Naive thymus-derived CD4-positive, alpha-beta T cell (primary cell): ENCODE results near the gene RABGAP1. TPM values are rescaled to one million over a fixed set of nuclear protein-coding genes. Genes with fewer than 3 reads are reported as not detected.
A peak's percentile ranks its signal among the peaks of the same experiment; 100 is the strongest.

ENCODE experiments used
- ATAC-seq: fragments of 150-1000 bp; cut with Tn5 transposase; 2 replicates; pipeline ENCODE4 v1.10.0; 2021; ENCODE audit warnings: mild to moderate bottlenecking, moderate library complexity
- CTCF ChIA-PET: fragments of 350-600 bp; sonication (Branson Sonifier 250); formaldehyde crosslinking; loops from one replicate; lab custom pipeline; 2021; ENCODE audit warnings: antibody characterized with exemption; lab: Charles Lee
- POLR2A ChIA-PET: fragments of 350-600 bp; sonication (Branson Sonifier 250); formaldehyde crosslinking; loops from one replicate; lab custom pipeline; 2021; ENCODE audit warnings: antibody characterized with exemption, inconsistent platforms; lab: Charles Lee
- DNase-seq, 9 donors: peaks; one replicate each; pipeline versions ENCODE4 v3.0.0 to v3.0.0-alpha.2; 2020 to 2022; ENCODE audit warnings: mixed read lengths in 1 of 9
- H3K27ac ChIP-seq: one replicate; pipeline ENCODE4 v1.7.0; 2013; ENCODE audit warnings: mild to moderate bottlenecking, low read depth, low read length, moderate library complexity
- H3K27me3 ChIP-seq, 2 donors: one replicate each; pipeline ENCODE4 v1.7.0; 2013; ENCODE audit warnings: low read length in 2 of 2, mild to moderate bottlenecking in 2 of 2, moderate library complexity in 2 of 2; ENCODE audit not compliant: control insufficient read depth in 2 of 2, insufficient read depth in 2 of 2
- H3K36me3 ChIP-seq, 3 experiments: 1 replicate in 2 of 3; 2 replicates in 1 of 3; pipeline ENCODE4 v1.7.0; 2013; ENCODE audit warnings: low read length in 3 of 3, mild to moderate bottlenecking in 3 of 3, moderate library complexity in 1 of 3; ENCODE audit not compliant: insufficient read depth in 3 of 3, control insufficient read depth in 2 of 3
- H3K4me1 ChIP-seq, 2 donors: one replicate each; pipeline ENCODE4 v1.7.0; 2013; ENCODE audit warnings: low read length in 2 of 2, mild to moderate bottlenecking in 2 of 2, moderate library complexity in 1 of 2; ENCODE audit not compliant: control insufficient read depth in 2 of 2, insufficient read depth in 2 of 2
- H3K4me3 ChIP-seq: 2 replicates; pipeline ENCODE4 v1.7.0; 2013; ENCODE audit warnings: mild to moderate bottlenecking, low read length
- H3K9me3 ChIP-seq, 3 experiments: 1 replicate in 2 of 3; 2 replicates in 1 of 3; pipeline ENCODE4 v1.7.0; 2013; ENCODE audit warnings: low read length in 3 of 3; ENCODE audit not compliant: control insufficient read depth in 2 of 3
- H3K27ac Mint-ChIP-seq, 9 donors: one replicate each; pipeline ENCODE4 v1.8.0; 2020 to 2022; ENCODE audit warnings: mixed read lengths in 9 of 9, mild to moderate bottlenecking in 8 of 9, moderate library complexity in 5 of 9, inconsistent platforms in 2 of 9
- H3K27me3 Mint-ChIP-seq, 5 donors: one replicate each; pipeline ENCODE4 v1.8.0; 2021 to 2022; ENCODE audit warnings: mixed read lengths in 5 of 5, mild to moderate bottlenecking in 1 of 5
- H3K36me3 Mint-ChIP-seq, 5 donors: one replicate each; pipeline ENCODE4 v1.8.0; 2020 to 2022; ENCODE audit warnings: mixed read lengths in 5 of 5, mild to moderate bottlenecking in 3 of 5, inconsistent platforms in 1 of 5
- H3K4me1 Mint-ChIP-seq, 7 donors: one replicate each; pipeline ENCODE4 v1.8.0; 2020 to 2022; ENCODE audit warnings: mixed read lengths in 7 of 7, mild to moderate bottlenecking in 3 of 7, inconsistent platforms in 1 of 7
- H3K4me3 Mint-ChIP-seq, 10 donors: one replicate each; pipeline ENCODE4 v1.8.0; 2020 to 2022; ENCODE audit warnings: mild to moderate bottlenecking in 10 of 10, mixed read lengths in 10 of 10, moderate library complexity in 6 of 10, inconsistent platforms in 2 of 10
- H3K9me3 Mint-ChIP-seq, 11 donors: one replicate each; pipeline ENCODE4 v1.8.0; 2020 to 2022; ENCODE audit warnings: mixed read lengths in 11 of 11, mild to moderate bottlenecking in 4 of 11, inconsistent platforms in 1 of 11, moderate library complexity in 1 of 11
- intact Hi-C, 2 donors: fragments of 100-400 bp; cut with micrococcal nuclease; formaldehyde crosslinking; loops; one replicate each; pipeline ENCODE4 v1.15.1; 2023
- polyA plus RNA-seq, 2 donors: library from polyadenylated mRNA; unstranded; fragments of 300-500 nt; fragmentation: Illumina TruSeq; gene quantifications; one replicate each; pipeline ENCODE4 v1.2.3, GENCODE V29; 2021
- total RNA-seq, 6 experiments: library from RNA in 5 of 6; stranded (reverse) in 5 of 6; gene quantifications; 1 replicate in 5 of 6; 2 replicates in 1 of 6; pipeline ENCODE4 v1.2.3 and lab custom pipeline; 2021 to 2026

Gene RABGAP1
- total and polyA plus RNA-seq, 7 experiments from 2014 or later = 25.5 to 45.7 (median 34.1) TPM

GRCh38 chr9:123121457-123121856, 180.6 kb downstream of the RABGAP1 start:
- Histone ChIP-seq H3K4me1 (no peaks in the 10 kb centered on the region), H3K36me3 (peaks cover 0 to 17% (median 0%) of the 10 kb centered on the region in 3 experiments), H3K9me3 (no peaks in the 10 kb centered on the region), H3K4me3 (no peak overlapping the region), H3K27ac (no peak overlapping the region), H3K27me3 (no peaks in the 10 kb centered on the region)
- Mint-ChIP-seq H3K36me3 (peaks cover 0 to 30% (median 5%) of the 10 kb centered on the region in 5 donors), H3K4me1 (peaks cover 0 to 4% (median 0%) of the 10 kb centered on the region in 7 donors), H3K9me3 (no peaks in the 10 kb centered on the region), H3K27me3 (no peaks in the 10 kb centered on the region), H3K27ac (no peak overlapping the region), H3K4me3 (no peak overlapping the region)
- CTCF ChIA-PET = no interaction called here
- POLR2A ChIA-PET = no interaction called here
- ATAC-seq (no peak), DNase-seq (no peak)
- intact Hi-C loops = no loop called here

DNA sequence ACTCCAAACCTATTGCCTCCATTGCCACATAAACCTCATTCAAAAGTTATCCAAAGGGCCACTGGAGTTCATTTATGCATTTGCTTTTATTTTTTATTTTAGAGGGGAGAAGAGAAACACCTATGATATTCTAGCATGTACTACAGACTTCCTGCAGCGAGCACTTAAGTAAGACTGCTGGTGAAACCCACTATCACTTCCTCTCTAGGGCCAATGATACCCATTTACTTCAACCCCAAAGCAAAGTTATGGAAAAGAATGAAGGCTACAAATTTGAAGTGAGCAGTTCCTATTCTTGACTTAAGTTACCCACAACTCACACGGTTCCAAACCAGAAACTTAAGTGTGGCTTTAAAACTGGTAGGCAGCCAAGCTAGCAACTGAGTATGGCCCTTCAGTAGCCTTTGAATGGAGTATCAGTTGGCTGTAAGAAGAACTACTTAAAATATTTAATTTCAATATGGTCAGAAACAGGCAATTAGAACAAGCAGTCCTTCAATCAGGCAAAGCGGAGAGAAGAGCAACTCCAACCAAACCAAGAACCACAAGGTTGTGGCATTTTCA, 186.8 kb downstream of the RABGAP1 start:
- peaks cover 0 to 39% (median 0%) of the 10 kb centered on the region in 3 experiments for H3K36me3 ChIP-seq
- ATAC-seq (no peak), DNase-seq (no peak)
- intact Hi-C loops = no loop called here
- Mint-ChIP-seq H3K4me3 (no peak overlapping the region), H3K9me3 (no peaks in the 10 kb centered on the region), H3K27me3 (no peaks in the 10 kb centered on the region), H3K4me1 (peaks cover 0 to 5% (median 0%) of the 10 kb centered on the region in 7 donors), H3K27ac (no peak overlapping the region), H3K36me3 (peaks cover 0 to 43% (median 6%) of the 10 kb centered on the region in 5 donors)
- POLR2A ChIA-PET = interaction anchor here (0.6 kb wide), 1 partner anchor 232 kb away, joined by 3 read pairs; no protein-coding TSS in a partner anchor
- H3K27ac ChIP-seq = no peak overlapping the region
- CTCF ChIA-PET = no interaction called here
- H3K9me3 ChIP-seq = no peaks in the 10 kb centered on the region
- H3K27me3 ChIP-seq = no peaks in the 10 kb centered on the region
- no peaks in the 10 kb centered on the region for H3K4me1 ChIP-seq
- H3K4me3 ChIP-seq = no peak overlapping the region

- Mint-ChIP-seq H3K36me3 (peaks cover 0 to 38% (median 6%) of the 10 kb centered on the region in 5 donors), H3K27me3 (no peaks in the 10 kb centered on the region), H3K4me1 (peaks cover 0 to 5% (median 0%) of the 10 kb centered on the region in 7 donors), H3K9me3 (no peaks in the 10 kb centered on the region), H3K4me3 (no peak overlapping the region), H3K27ac (no peak overlapping the region)
- ChIA-PET CTCF (no interaction called here), POLR2A (no interaction called here)
- intact Hi-C loops = no loop called here
- no peak for DNase-seq
- H3K4me3 ChIP-seq = no peak overlapping the region
- H3K27ac ChIP-seq = no peak overlapping the region
- no peaks in the 10 kb centered on the region for H3K9me3 ChIP-seq
- H3K27me3 ChIP-seq = no peaks in the 10 kb centered on the region
- no peaks in the 10 kb centered on the region for H3K4me1 ChIP-seq
- no peak for ATAC-seq
- peaks cover 0 to 41% (median 0%) of the 10 kb centered on the region in 3 experiments for H3K36me3 ChIP-seq
Observed at GRCh38 chr9:123128591-123128990, 187.8 kb downstream of the RABGAP1 start.

DNA sequence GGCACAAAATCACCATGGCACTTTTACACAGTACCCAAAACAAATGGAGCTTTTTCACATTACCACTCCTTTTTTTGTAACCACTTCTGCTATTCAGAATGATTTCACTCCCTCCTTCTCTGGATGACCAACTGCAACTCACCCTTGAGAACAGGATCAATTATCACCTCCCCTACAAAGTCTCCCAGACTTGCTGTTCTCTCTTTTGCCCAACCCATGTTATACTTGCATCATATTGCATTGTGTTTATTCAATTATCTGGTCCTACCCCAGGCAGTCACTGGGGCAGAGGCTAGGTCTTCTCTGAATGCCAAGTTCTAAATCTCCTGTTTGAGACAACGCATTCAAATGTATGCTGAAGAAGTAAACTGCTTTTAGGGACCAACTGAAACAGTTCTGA, 188.6 kb downstream of the RABGAP1 start:
- Histone ChIP-seq H3K27ac (no peak overlapping the region), H3K36me3 (peaks cover 0 to 35% (median 0%) of the 10 kb centered on the region in 3 experiments), H3K27me3 (no peaks in the 10 kb centered on the region), H3K4me1 (no peaks in the 10 kb centered on the region), H3K9me3 (no peaks in the 10 kb centered on the region), H3K4me3 (no peak overlapping the region)
- H3K27me3 Mint-ChIP-seq = no peaks in the 10 kb centered on the region
- ATAC-seq (no peak), DNase-seq (no peak)
- H3K36me3 Mint-ChIP-seq = peaks cover 0 to 37% (median 3%) of the 10 kb centered on the region in 5 donors
- no peaks in the 10 kb centered on the region for H3K9me3 Mint-ChIP-seq
- CTCF ChIA-PET = no interaction called here
- POLR2A ChIA-PET = no interaction called here
- H3K4me1 Mint-ChIP-seq = peaks cover 0 to 5% (median 0%) of the 10 kb centered on the region in 7 donors
- intact Hi-C loops = no loop called here
- H3K4me3 Mint-ChIP-seq = no peak overlapping the region
- H3K27ac Mint-ChIP-seq = peak overlapping the region in 1 of 9 donors; percentile 33

DNA sequence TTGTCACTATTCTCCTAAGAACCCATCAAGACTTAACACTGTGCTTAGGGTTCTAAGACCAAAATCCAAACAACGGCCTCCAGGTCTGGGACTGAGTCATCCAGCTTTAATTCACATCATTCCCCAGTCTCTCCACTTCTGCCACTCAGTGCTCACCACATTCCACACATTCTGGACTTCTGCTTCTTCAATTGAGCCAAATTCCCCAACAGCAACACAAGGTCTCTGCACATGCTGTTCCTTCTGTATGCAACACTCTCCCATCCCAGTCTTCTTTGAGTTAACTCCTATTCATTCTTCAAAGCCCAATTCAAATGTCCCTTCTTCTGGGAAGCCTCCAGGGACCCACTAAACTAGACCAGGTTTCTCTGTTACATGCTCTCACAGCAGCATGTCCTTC, 190.4 kb downstream of the RABGAP1 start:
- Histone ChIP-seq H3K4me3 (no peak overlapping the region), H3K36me3 (peaks cover 0 to 39% (median 0%) of the 10 kb centered on the region in 3 experiments), H3K4me1 (no peaks in the 10 kb centered on the region), H3K27ac (no peak overlapping the region), H3K27me3 (no peaks in the 10 kb centered on the region), H3K9me3 (no peaks in the 10 kb centered on the region)
- H3K36me3 Mint-ChIP-seq = peaks cover 0 to 34% (median 12%) of the 10 kb centered on the region in 5 donors
- no peak for ATAC-seq
- DNase-seq = no peak
- H3K9me3 Mint-ChIP-seq = no peaks in the 10 kb centered on the region
- CTCF ChIA-PET = no interaction called here
- no peak overlapping the region for H3K27ac Mint-ChIP-seq
- H3K27me3 Mint-ChIP-seq = no peaks in the 10 kb centered on the region
- peaks cover 0 to 5% (median 0%) of the 10 kb centered on the region in 7 donors for H3K4me1 Mint-ChIP-seq
- intact Hi-C loops = no loop called here
- POLR2A ChIA-PET = no interaction called here
- H3K4me3 Mint-ChIP-seq = no peak overlapping the region

DNA sequence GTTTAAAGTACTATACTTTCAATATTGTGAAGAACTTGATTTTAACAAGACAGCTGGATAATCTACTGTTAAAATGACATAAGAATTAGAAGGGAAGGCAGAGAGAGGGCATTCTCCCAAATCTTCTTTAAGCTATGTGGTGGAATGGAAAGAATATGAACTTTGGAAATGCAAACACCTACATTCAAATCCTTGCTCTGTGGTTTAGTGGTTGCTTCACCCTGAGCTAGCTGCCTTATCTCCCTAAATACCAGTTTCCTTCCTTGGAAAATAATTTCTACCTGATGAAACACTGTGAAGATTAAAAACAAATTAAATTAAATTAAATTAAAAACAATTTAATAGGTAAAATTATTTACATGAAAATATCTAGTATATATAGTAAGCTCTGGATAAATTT, 191.2 kb downstream of the RABGAP1 start:
- CTCF ChIA-PET = no interaction called here
- DNase-seq (no peak), ATAC-seq (no peak)
- POLR2A ChIA-PET = interaction anchor here (0.6 kb wide), 1 partner anchor 54 kb away, joined by 3 read pairs; no protein-coding TSS in a partner anchor
- H3K27me3 ChIP-seq = no peaks in the 10 kb centered on the region
- peaks cover 0 to 39% (median 0%) of the 10 kb centered on the region in 3 experiments for H3K36me3 ChIP-seq
- Mint-ChIP-seq H3K9me3 (no peaks in the 10 kb centered on the region), H3K27me3 (no peaks in the 10 kb centered on the region), H3K4me1 (peaks cover 0 to 5% (median 0%) of the 10 kb centered on the region in 7 donors), H3K4me3 (no peak overlapping the region), H3K27ac (no peak overlapping the region), H3K36me3 (peaks cover 0 to 34% (median 15%) of the 10 kb centered on the region in 5 donors)
- no peak overlapping the region for H3K27ac ChIP-seq
- H3K4me1 ChIP-seq = no peaks in the 10 kb centered on the region
- H3K4me3 ChIP-seq = no peak overlapping the region
- intact Hi-C loops = no loop called here
- no peaks in the 10 kb centered on the region for H3K9me3 ChIP-seq

GRCh38 chr9:123132696-123133095, 191.9 kb downstream of the RABGAP1 start:
- POLR2A ChIA-PET = no interaction called here
- Histone ChIP-seq H3K27ac (no peak overlapping the region), H3K4me1 (no peaks in the 10 kb centered on the region), H3K36me3 (peaks cover 0 to 42% (median 0%) of the 10 kb centered on the region in 3 experiments), H3K27me3 (no peaks in the 10 kb centered on the region), H3K9me3 (no peaks in the 10 kb centered on the region), H3K4me3 (no peak overlapping the region)
- CTCF ChIA-PET = no interaction called here
- intact Hi-C loops = no loop called here
- DNase-seq (no peak), ATAC-seq (no peak)
- Mint-ChIP-seq H3K4me3 (no peak overlapping the region), H3K4me1 (no peaks in the 10 kb centered on the region), H3K36me3 (peaks cover 0 to 30% (median 15%) of the 10 kb centered on the region in 5 donors), H3K9me3 (no peaks in the 10 kb centered on the region), H3K27ac (no peak overlapping the region), H3K27me3 (no peaks in the 10 kb centered on the region)
